Activated T-helper 1 cell treated with anti-CD3 and anti-CD28 coated beads, Interleukin-12 subunit alpha, Interleukin-12 subunit beta, Interleukin-2, Interleukin-4 antibody, amounts not matched to agents 30 ng/mL and 10 ng/mL and 1 ng/mL, durations not matched to agents 14 hours and 24 hours and 36 hours (primary cell): ENCODE results near the gene AGPAT2. TPM values are rescaled to one million over a fixed set of nuclear protein-coding genes. Genes with fewer than 3 reads are reported as not detected.
"Not testable (repeated sequence)": the region's sequence is repeated elsewhere in the genome, so short reads cannot be mapped to it uniquely, and the experiment has no call there.

Experiments
- DNase-seq: peaks from one replicate; pipeline ENCODE4 v3.0.0; 2021; ENCODE audit warnings: low spot score
- H3K27ac Mint-ChIP-seq: one replicate; pipeline ENCODE4 v1.8.0; 2021; ENCODE audit warnings: mild to moderate bottlenecking, mixed read lengths
- H3K27me3 Mint-ChIP-seq: one replicate; pipeline ENCODE4 v1.8.0; 2022; ENCODE audit warnings: mild to moderate bottlenecking, moderate library complexity, mixed read lengths; ENCODE audit not compliant: insufficient read depth
- H3K36me3 Mint-ChIP-seq: one replicate; pipeline ENCODE4 v1.8.0; 2021; ENCODE audit warnings: low read depth, mixed read lengths
- H3K4me1 Mint-ChIP-seq: one replicate; pipeline ENCODE4 v1.8.0; 2021; ENCODE audit warnings: low read depth, mixed read lengths
- H3K4me3 Mint-ChIP-seq: one replicate; pipeline ENCODE4 v1.8.0; 2021; ENCODE audit warnings: mild to moderate bottlenecking, moderate library complexity, mixed read lengths
- H3K9me3 Mint-ChIP-seq: one replicate; pipeline ENCODE4 v1.8.0; 2021; ENCODE audit warnings: mixed read lengths
- intact Hi-C: fragments of 100-400 bp; cut with micrococcal nuclease; formaldehyde crosslinking; loops from one replicate; pipeline ENCODE4 v1.15.1; 2024
- total RNA-seq: library from RNA; stranded (reverse); gene quantifications from 2 replicates; pipeline ENCODE4 v1.2.3, GENCODE V29; 2022

AGPAT2 gene
- total RNA-seq, 1 donor from 2014 or later = 25.0 TPM

GRCh38 chr9:136704741-136705140 is 17.5 kb upstream of the AGPAT2 start:
- H3K4me3 Mint-ChIP-seq, H3K27ac Mint-ChIP-seq, H3K9me3 Mint-ChIP-seq, intact Hi-C loops, H3K36me3 Mint-ChIP-seq, DNase-seq: not testable (repeated sequence)
- Mint-ChIP-seq H3K27me3 (peaks cover 30% of the 10 kb centered on the region), H3K4me1 (peaks cover 20% of the 10 kb centered on the region)

GRCh38 chr9:136703276-136703860 is 16.1 kb upstream of the AGPAT2 start:
- peaks cover 20% of the 10 kb centered on the region for H3K4me1 Mint-ChIP-seq
- no peak overlapping the region for H3K27ac Mint-ChIP-seq
- intact Hi-C loops = no loop called here
- no peak for DNase-seq
- H3K9me3 Mint-ChIP-seq = no peaks in the 10 kb centered on the region
- H3K27me3 Mint-ChIP-seq = peaks cover 36% of the 10 kb centered on the region
- H3K36me3 Mint-ChIP-seq = no peaks in the 10 kb centered on the region
- no peak overlapping the region for H3K4me3 Mint-ChIP-seq

GRCh38 chr9:136701668-136702053 is 14.4 kb upstream of the AGPAT2 start:
- no peaks in the 10 kb centered on the region for H3K9me3 Mint-ChIP-seq
- peaks cover 20% of the 10 kb centered on the region for H3K4me1 Mint-ChIP-seq
- peak overlapping the region; percentile 77 for H3K4me3 Mint-ChIP-seq
- H3K36me3 Mint-ChIP-seq = no peaks in the 10 kb centered on the region
- intact Hi-C loops = loop anchor here (1.0 kb wide), 2 partner anchors 27 to 162 kb away; no protein-coding TSS in a partner anchor
- H3K27me3 Mint-ChIP-seq = peaks cover 37% of the 10 kb centered on the region
- DNase-seq = no peak
- H3K27ac Mint-ChIP-seq = peak overlapping the region; percentile 95

- Mint-ChIP-seq H3K27ac (peak overlapping the region; percentile 95), H3K9me3 (no peaks in the 10 kb centered on the region), H3K4me1 (peaks cover 20% of the 10 kb centered on the region), H3K4me3 (peak overlapping the region; percentile 77), H3K27me3 (peaks cover 36% of the 10 kb centered on the region), H3K36me3 (no peaks in the 10 kb centered on the region)
- peak; percentile 54 for DNase-seq
- intact Hi-C loops = loop anchor here (1.0 kb wide), 2 partner anchors 27 to 162 kb away; no protein-coding TSS in a partner anchor
Observed at GRCh38 chr9:136700959-136701667, 13.9 kb upstream of the AGPAT2 start.

- no peak for DNase-seq
- Mint-ChIP-seq H3K9me3 (no peaks in the 10 kb centered on the region), H3K27me3 (peaks cover 29% of the 10 kb centered on the region), H3K36me3 (no peaks in the 10 kb centered on the region), H3K4me3 (peak overlapping the region; percentile 77), H3K27ac (no peak overlapping the region), H3K4me1 (peaks cover 20% of the 10 kb centered on the region)
- intact Hi-C loops = no loop called here
Observed at GRCh38 chr9:136700304-136700703, 13.0 kb upstream of the AGPAT2 start.

- intact Hi-C loops = no loop called here
- Mint-ChIP-seq H3K36me3 (no peaks in the 10 kb centered on the region), H3K4me3 (no peak overlapping the region), H3K4me1 (peaks cover 20% of the 10 kb centered on the region), H3K27ac (no peak overlapping the region), H3K27me3 (peaks cover 21% of the 10 kb centered on the region), H3K9me3 (no peaks in the 10 kb centered on the region)
- no peak for DNase-seq
Observed at GRCh38 chr9:136698635-136699246, 11.5 kb upstream of the AGPAT2 start.

GRCh38 chr9:136697821-136698526 is 10.7 kb upstream of the AGPAT2 start:
- Mint-ChIP-seq H3K27me3 (peaks cover 21% of the 10 kb centered on the region), H3K36me3 (no peaks in the 10 kb centered on the region), H3K4me1 (peaks cover 20% of the 10 kb centered on the region), H3K27ac (no peak overlapping the region), H3K9me3 (no peaks in the 10 kb centered on the region), H3K4me3 (no peak overlapping the region)
- no peak for DNase-seq
- intact Hi-C loops = no loop called here

GRCh38 chr9:136697146-136697820 is 10.0 kb upstream of the AGPAT2 start:
- Mint-ChIP-seq H3K4me1 (peaks cover 20% of the 10 kb centered on the region), H3K4me3 (no peak overlapping the region), H3K27ac (no peak overlapping the region), H3K36me3 (no peaks in the 10 kb centered on the region), H3K27me3 (peaks cover 18% of the 10 kb centered on the region), H3K9me3 (no peaks in the 10 kb centered on the region)
- intact Hi-C loops = no loop called here
- DNase-seq = no peak

GRCh38 chr9:136696502-136696901 is 9.2 kb upstream of the AGPAT2 start:
- Mint-ChIP-seq H3K9me3 (no peaks in the 10 kb centered on the region), H3K4me3 (no peak overlapping the region), H3K27me3 (peaks cover 16% of the 10 kb centered on the region), H3K27ac (no peak overlapping the region), H3K4me1 (peaks cover 14% of the 10 kb centered on the region), H3K36me3 (no peaks in the 10 kb centered on the region)
- no peak for DNase-seq
- intact Hi-C loops = no loop called here

- peaks cover 16% of the 10 kb centered on the region for H3K27me3 Mint-ChIP-seq
- no peak overlapping the region for H3K27ac Mint-ChIP-seq
- H3K4me3 Mint-ChIP-seq = no peak overlapping the region
- no peak for DNase-seq
- no peaks in the 10 kb centered on the region for H3K36me3 Mint-ChIP-seq
- intact Hi-C loops = no loop called here
- H3K4me1 Mint-ChIP-seq = peaks cover 9% of the 10 kb centered on the region
- H3K9me3 Mint-ChIP-seq = no peaks in the 10 kb centered on the region
Observed at GRCh38 chr9:136695955-136696354, 8.7 kb upstream of the AGPAT2 start.

GRCh38 chr9:136695435-136695895 is 8.2 kb upstream of the AGPAT2 start:
- Mint-ChIP-seq H3K9me3 (no peaks in the 10 kb centered on the region), H3K4me1 (peaks cover 4% of the 10 kb centered on the region), H3K4me3 (no peak overlapping the region), H3K27ac (no peak overlapping the region), H3K27me3 (peaks cover 16% of the 10 kb centered on the region), H3K36me3 (no peaks in the 10 kb centered on the region)
- intact Hi-C loops = no loop called here
- no peak for DNase-seq

GRCh38 chr9:136694872-136695247 is 7.6 kb upstream of the AGPAT2 start:
- no peak overlapping the region for H3K4me3 Mint-ChIP-seq
- H3K27me3 Mint-ChIP-seq = peaks cover 12% of the 10 kb centered on the region
- no peaks in the 10 kb centered on the region for H3K9me3 Mint-ChIP-seq
- no peaks in the 10 kb centered on the region for H3K4me1 Mint-ChIP-seq
- no peak overlapping the region for H3K27ac Mint-ChIP-seq
- DNase-seq = no peak
- intact Hi-C loops = no loop called here
- no peaks in the 10 kb centered on the region for H3K36me3 Mint-ChIP-seq
